ENCODE measurements around the gene RPH3AL. TPM values are rescaled to one million over a fixed set of nuclear protein-coding genes. Genes with fewer than 3 reads are reported as not detected.
"Not testable (repeated sequence)": the region's sequence is repeated elsewhere in the genome, so short reads cannot be mapped to it uniquely, and the experiment has no call there.

The RPH3AL gene
- total RNA-seq, 2 experiments from 2014 or later = 2.4 to 2.8 TPM

GRCh38 chr17:202501-202951, 150.1 kb downstream of the RPH3AL start:
- no peak for ATAC-seq (ENCODE audit: poor library complexity)
- Mint-ChIP-seq H3K36me3 (ENCODE audit: low read depth) (no peaks in the 10 kb centered on the region), H3K4me1 (ENCODE audit: low read depth) (no peaks in the 10 kb centered on the region), H3K4me3 (no peak overlapping the region), H3K27me3 (peaks cover 23% of the 10 kb centered on the region), H3K27ac (no peak overlapping the region), H3K9me3 (no peaks in the 10 kb centered on the region)
- peaks cover 0 to 20% of the 10 kb centered on the region in 2 experiments for H3K9me3 ChIP-seq (ENCODE audit: control insufficient read depth in 1 of 2, insufficient read depth in 1 of 2, low read length in 2 of 2)
- H3K36me3 ChIP-seq (ENCODE audit: insufficient read depth, low read length) = no peaks in the 10 kb centered on the region
- peaks cover 3 to 4% of the 10 kb centered on the region in 2 experiments for H3K27me3 ChIP-seq (ENCODE audit: control insufficient read depth in 1 of 2, insufficient read depth in 2 of 2, low read length in 2 of 2)
- H3K4me1 ChIP-seq (ENCODE audit: insufficient read depth, low read length) = no peaks in the 10 kb centered on the region
- ChIA-PET CTCF (no interaction called here), POLR2A (no interaction called here)
- no peak for DNase-seq
- intact Hi-C loops (cut with DNase I, micrococcal nuclease) = no loop called here
- H3K4me3 ChIP-seq (ENCODE audit: low read length) = no peak overlapping the region
- no peak overlapping the region for H3K27ac ChIP-seq (ENCODE audit: low read depth in 1 of 2, low read length in 2 of 2)
- no peak for TF ChIP-seq CTCF (IDR thresholded peaks at IDR 0.05)

GRCh38 chr17:201736-202135, 150.9 kb downstream of the RPH3AL start:
- H3K9me3 Mint-ChIP-seq; H3K36me3 ChIP-seq (ENCODE audit: insufficient read depth, low read length); ATAC-seq (ENCODE audit: poor library complexity); intact Hi-C loops (cut with DNase I, micrococcal nuclease); DNase-seq; H3K4me1 ChIP-seq (ENCODE audit: insufficient read depth, low read length); H3K4me3 ChIP-seq (ENCODE audit: low read length); H3K27me3 ChIP-seq (ENCODE audit: control insufficient read depth in 1 of 2, insufficient read depth in 2 of 2, low read length in 2 of 2); H3K4me1 Mint-ChIP-seq (ENCODE audit: low read depth); H3K4me3 Mint-ChIP-seq; H3K27ac Mint-ChIP-seq; H3K27ac ChIP-seq (ENCODE audit: low read depth in 1 of 2, low read length in 2 of 2); CTCF ChIA-PET; H3K36me3 Mint-ChIP-seq (ENCODE audit: low read depth); POLR2A ChIA-PET: not testable (repeated sequence)
- H3K9me3 ChIP-seq (ENCODE audit: control insufficient read depth in 1 of 2, insufficient read depth in 1 of 2, low read length in 2 of 2) = peaks cover 0 to 13% of the 10 kb centered on the region in 2 experiments
- peaks cover 27% of the 10 kb centered on the region for H3K27me3 Mint-ChIP-seq

DNA sequence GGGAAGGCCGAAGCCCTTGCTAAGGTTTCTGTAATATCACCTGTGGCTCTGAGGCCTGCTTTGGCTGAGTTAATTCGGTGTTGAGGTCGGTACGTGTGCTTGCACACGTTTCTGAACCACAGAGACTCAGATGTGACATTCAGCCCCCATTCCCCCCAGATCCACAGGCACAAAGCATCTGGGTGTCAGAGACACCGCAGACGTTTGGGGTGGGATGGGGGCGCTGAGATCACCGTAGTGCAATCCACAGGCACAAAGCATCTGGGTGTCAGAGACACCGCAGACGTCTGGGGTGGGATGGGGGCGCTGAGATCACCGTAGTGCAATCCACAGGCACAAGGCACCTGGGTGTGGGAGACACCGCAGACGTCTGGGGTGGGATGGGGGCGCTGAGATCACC, 151.3 kb downstream of the RPH3AL start:
- H3K36me3 ChIP-seq (ENCODE audit: insufficient read depth, low read length); H3K27me3 ChIP-seq (ENCODE audit: control insufficient read depth in 1 of 2, insufficient read depth in 2 of 2, low read length in 2 of 2); ATAC-seq (ENCODE audit: poor library complexity); H3K4me3 ChIP-seq (ENCODE audit: low read length); H3K27ac Mint-ChIP-seq; H3K4me3 Mint-ChIP-seq; H3K36me3 Mint-ChIP-seq (ENCODE audit: low read depth); H3K9me3 Mint-ChIP-seq; H3K27ac ChIP-seq (ENCODE audit: low read depth in 1 of 2, low read length in 2 of 2); DNase-seq; H3K4me1 Mint-ChIP-seq (ENCODE audit: low read depth); H3K4me1 ChIP-seq (ENCODE audit: insufficient read depth, low read length); CTCF ChIA-PET; intact Hi-C loops (cut with DNase I, micrococcal nuclease); POLR2A ChIA-PET: not testable (repeated sequence)
- peaks cover 0 to 11% of the 10 kb centered on the region in 2 experiments for H3K9me3 ChIP-seq (ENCODE audit: control insufficient read depth in 1 of 2, insufficient read depth in 1 of 2, low read length in 2 of 2)
- H3K27me3 Mint-ChIP-seq = peaks cover 32% of the 10 kb centered on the region

DNA sequence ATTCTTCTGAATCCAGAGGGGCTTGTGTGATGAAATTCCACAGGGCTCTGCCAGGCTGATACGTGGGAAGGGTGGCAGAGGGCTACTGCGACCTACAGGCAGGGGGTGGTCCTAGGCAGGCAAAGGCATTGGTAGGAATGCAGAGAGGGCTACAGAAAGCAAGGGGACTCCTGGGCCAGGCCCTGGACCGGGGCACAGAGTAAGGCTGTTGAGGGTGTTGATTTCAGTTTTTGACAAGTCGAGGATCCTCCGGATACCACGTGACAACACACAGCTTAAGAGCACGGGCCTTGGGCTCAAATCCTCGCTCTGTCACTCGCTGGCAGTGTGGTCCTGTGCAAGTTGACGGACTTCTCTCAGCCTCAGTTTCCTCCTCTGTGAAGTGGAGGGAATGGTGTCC, 152.0 kb downstream of the RPH3AL start:
- TF ChIP-seq CTCF (IDR thresholded peaks at IDR 0.05) = no peak
- peaks cover 32% of the 10 kb centered on the region for H3K27me3 Mint-ChIP-seq
- no peak for DNase-seq
- H3K9me3 ChIP-seq (ENCODE audit: control insufficient read depth in 1 of 2, insufficient read depth in 1 of 2, low read length in 2 of 2) = peaks cover 0 to 7% of the 10 kb centered on the region in 2 experiments
- H3K36me3 ChIP-seq (ENCODE audit: insufficient read depth, low read length) = no peaks in the 10 kb centered on the region
- no peak overlapping the region for H3K27ac ChIP-seq (ENCODE audit: low read depth in 1 of 2, low read length in 2 of 2)
- H3K27me3 ChIP-seq (ENCODE audit: control insufficient read depth in 1 of 2, insufficient read depth in 2 of 2, low read length in 2 of 2) = peaks cover 5 to 9% of the 10 kb centered on the region in 2 experiments
- H3K4me1 Mint-ChIP-seq (ENCODE audit: low read depth) = no peaks in the 10 kb centered on the region
- no peak overlapping the region for H3K4me3 Mint-ChIP-seq
- intact Hi-C loops (cut with DNase I, micrococcal nuclease) = no loop called here
- ChIA-PET POLR2A (no interaction called here), CTCF (no interaction called here)
- H3K4me3 ChIP-seq (ENCODE audit: low read length) = no peak overlapping the region
- H3K9me3 Mint-ChIP-seq = no peaks in the 10 kb centered on the region
- no peaks in the 10 kb centered on the region for H3K36me3 Mint-ChIP-seq (ENCODE audit: low read depth)
- no peak for ATAC-seq (ENCODE audit: poor library complexity)
- no peaks in the 10 kb centered on the region for H3K4me1 ChIP-seq (ENCODE audit: insufficient read depth, low read length)
- no peak overlapping the region for H3K27ac Mint-ChIP-seq
